ENCODE measurements around the gene CLIP3. TPM values are rescaled to one million over a fixed set of nuclear protein-coding genes. Genes with fewer than 3 reads are reported as not detected.

Gene CLIP3
- total and polyA plus RNA-seq, 9 donors: 16.1 to 91.3 (median 54.9) TPM

- Histone ChIP-seq H3K27me3 (no peaks in the 10 kb centered on the region), H3K9me3 (no peaks in the 10 kb centered on the region), H3K4me3 (no peak overlapping the region), H3K36me3 (no peaks in the 10 kb centered on the region), H3K4me1 (ENCODE audit: insufficient read depth) (peaks cover 4% of the 10 kb centered on the region), H3K27ac (no peak overlapping the region)
- TF ChIP-seq POLR2A (IDR thresholded peaks at IDR 0.05) (no peak), EP300 (IDR thresholded peaks at IDR 0.05) (no peak)
- TF ChIP-seq, protein P1, sequence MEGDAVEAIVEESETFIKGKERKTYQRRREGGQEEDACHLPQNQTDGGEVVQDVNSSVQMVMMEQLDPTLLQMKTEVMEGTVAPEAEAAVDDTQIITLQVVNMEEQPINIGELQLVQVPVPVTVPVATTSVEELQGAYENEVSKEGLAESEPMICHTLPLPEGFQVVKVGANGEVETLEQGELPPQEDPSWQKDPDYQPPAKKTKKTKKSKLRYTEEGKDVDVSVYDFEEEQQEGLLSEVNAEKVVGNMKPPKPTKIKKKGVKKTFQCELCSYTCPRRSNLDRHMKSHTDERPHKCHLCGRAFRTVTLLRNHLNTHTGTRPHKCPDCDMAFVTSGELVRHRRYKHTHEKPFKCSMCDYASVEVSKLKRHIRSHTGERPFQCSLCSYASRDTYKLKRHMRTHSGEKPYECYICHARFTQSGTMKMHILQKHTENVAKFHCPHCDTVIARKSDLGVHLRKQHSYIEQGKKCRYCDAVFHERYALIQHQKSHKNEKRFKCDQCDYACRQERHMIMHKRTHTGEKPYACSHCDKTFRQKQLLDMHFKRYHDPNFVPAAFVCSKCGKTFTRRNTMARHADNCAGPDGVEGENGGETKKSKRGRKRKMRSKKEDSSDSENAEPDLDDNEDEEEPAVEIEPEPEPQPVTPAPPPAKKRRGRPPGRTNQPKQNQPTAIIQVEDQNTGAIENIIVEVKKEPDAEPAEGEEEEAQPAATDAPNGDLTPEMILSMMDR (IDR thresholded peaks at IDR 0.05): no peak
- intact Hi-C loops (cut with DNase I): loop anchor here in 1 of 4 donors (10.0 kb wide), 1 partner anchor 48 kb away; the partner anchor contains the start of genes THAP8 and WDR62
- 78 to 86% (median 84%) methylated on average over 5 of the region's 5 CpGs for WGBS, 3 donors
- DNase-seq: no peak
Observed at GRCh38 chr19:36006955-36007354, 25.7 kb downstream of the CLIP3 start.

- H3K36me3 ChIP-seq: no peaks in the 10 kb centered on the region
- intact Hi-C loops (cut with DNase I): loop anchor here in 1 of 4 donors (10.0 kb wide), 1 partner anchor 52 kb away; the partner anchor contains the start of genes THAP8 and WDR62
- no peak overlapping the region for H3K27ac ChIP-seq
- no peak for DNase-seq
- no peaks in the 10 kb centered on the region for H3K9me3 ChIP-seq
- TF ChIP-seq POLR2A (IDR thresholded peaks at IDR 0.05): no peak
- TF ChIP-seq, protein P1 (IDR thresholded peaks at IDR 0.05): no peak
- H3K4me1 ChIP-seq (ENCODE audit: insufficient read depth): peaks cover under 1% of the 10 kb centered on the region
- no peak overlapping the region for H3K4me3 ChIP-seq
- H3K27me3 ChIP-seq: no peaks in the 10 kb centered on the region
- WGBS, 3 donors: 87 to 91% (median 90%) methylated on average over 4 of the region's 4 CpGs
Observed at GRCh38 chr19:36003284-36003683, 29.4 kb downstream of the CLIP3 start.

DNA sequence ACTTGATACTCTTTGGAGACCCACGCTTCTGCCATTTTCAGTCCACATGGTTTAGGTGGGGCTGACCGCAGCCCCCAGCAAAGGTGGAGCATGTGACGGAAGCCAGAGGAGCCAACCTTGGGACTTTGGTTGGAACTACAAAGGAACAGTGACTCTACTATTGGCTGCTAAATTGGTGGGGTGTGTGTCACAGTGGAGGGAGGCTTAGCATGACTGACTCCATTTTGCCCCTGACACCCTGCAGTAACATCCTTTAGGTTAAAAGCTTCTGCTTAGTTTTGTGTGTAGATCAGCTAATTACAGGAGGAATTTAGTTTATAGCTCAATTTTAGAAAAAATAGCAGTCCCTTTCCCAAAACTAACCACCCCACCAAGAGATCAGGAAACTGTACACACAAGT is 31.1 kb downstream of the CLIP3 start:
- no peak overlapping the region for H3K27ac ChIP-seq
- 94 to 98% (median 95%) methylated on average over 3 of the region's 3 CpGs for WGBS, 3 donors
- intact Hi-C loops (cut with DNase I): loop anchor here in 1 of 4 donors (10.0 kb wide), 1 partner anchor 53 kb away; the partner anchor contains the start of genes THAP8 and WDR62
- H3K4me1 ChIP-seq (ENCODE audit: insufficient read depth): no peaks in the 10 kb centered on the region
- H3K9me3 ChIP-seq: no peaks in the 10 kb centered on the region
- no peak overlapping the region for H3K4me3 ChIP-seq
- DNase-seq: no peak
- no peaks in the 10 kb centered on the region for H3K36me3 ChIP-seq
- no peaks in the 10 kb centered on the region for H3K27me3 ChIP-seq
- TF ChIP-seq EP300 (IDR thresholded peaks at IDR 0.05) (no peak), POLR2A (IDR thresholded peaks at IDR 0.05) (no peak)
- TF ChIP-seq, protein P1 (IDR thresholded peaks at IDR 0.05): no peak

GRCh38 chr19:35996777-35997176 is 35.9 kb downstream of the CLIP3 start:
- Histone ChIP-seq H3K27ac (no peak overlapping the region), H3K4me1 (ENCODE audit: insufficient read depth) (peaks cover 9% of the 10 kb centered on the region), H3K36me3 (no peaks in the 10 kb centered on the region), H3K27me3 (no peaks in the 10 kb centered on the region), H3K9me3 (no peaks in the 10 kb centered on the region), H3K4me3 (no peak overlapping the region)
- DNase-seq: no peak
- TF ChIP-seq EP300 (IDR thresholded peaks at IDR 0.05): no peak
- TF ChIP-seq, protein P1 (IDR thresholded peaks at IDR 0.05): no peak
- no peak for TF ChIP-seq POLR2A (IDR thresholded peaks at IDR 0.05)
- 85 to 90% (median 88%) methylated on average over 8 of the region's 8 CpGs for WGBS, 3 donors
- intact Hi-C loops (cut with DNase I): loop anchor here in 1 of 4 donors (2.0 kb wide), 1 partner anchor 118 kb away; the partner anchor contains the start of genes POLR2I and TBCB
